ENCODE data around the gene TOMT. TPM values are rescaled to one million over a fixed set of nuclear protein-coding genes. Genes with fewer than 3 reads are reported as not detected.

The TOMT gene
- total RNA-seq, 1 experiment from 2014 or later: not detected

DNA sequence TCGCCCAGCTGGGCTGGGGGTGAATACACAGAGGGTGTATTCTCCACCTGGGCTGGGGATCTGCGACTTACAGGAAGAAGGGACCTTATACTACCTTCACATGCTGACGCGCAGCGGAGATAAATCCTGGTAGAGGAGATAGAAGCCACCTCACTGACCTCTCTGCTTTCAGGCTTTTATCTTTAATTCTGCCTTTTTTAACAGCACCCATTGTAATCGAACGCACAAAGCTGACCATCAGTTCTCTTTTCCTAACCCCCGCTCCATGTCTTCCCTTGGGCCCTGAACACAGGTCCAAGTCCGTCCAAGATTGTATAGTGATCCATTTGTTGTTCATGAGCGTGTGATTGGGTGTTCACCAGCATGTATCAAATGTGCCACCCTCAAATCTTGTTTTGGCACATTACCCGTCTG lies 2.0 kb upstream of the TOMT start:
- intact Hi-C loops (cut with micrococcal nuclease): loop anchor here (1.0 to 5.0 kb wide), 3 partner anchors 9 to 119 kb away; partner anchors contain the start of genes ANAPC15, INPPL1, LRRC51 and NUMA1
- no peak for DNase-seq (ENCODE audit: low read depth, low spot score)
- H3K4me1 ChIP-seq (ENCODE audit: control insufficient read depth in 1 of 2, insufficient read depth in 2 of 2, low read length in 2 of 2): peaks cover 11 to 18% of the 10 kb centered on the region in 2 experiments; a peak in 3 of 4 replicates
- H3K79me2 ChIP-seq (ENCODE audit: insufficient read depth, low read length): peaks cover 36% of the 10 kb centered on the region
- H4K20me1 ChIP-seq (ENCODE audit: insufficient read depth): no peaks in the 10 kb centered on the region
- no peaks in the 10 kb centered on the region for H3K9me2 ChIP-seq (ENCODE audit: insufficient read depth)
- ChIA-PET POLR2A (no interaction called here), CTCF (no interaction called here), RAD21 (ENCODE audit: low non-redundant PET in 1 of 2, low total read pairs in 2 of 2, uncharacterized antibody in 2 of 2, unreplicated experiment in 2 of 2) (no interaction called here)
- H3K27me3 ChIP-seq (ENCODE audit: insufficient read depth, low read length): no peaks in the 10 kb centered on the region
- TSS peak; percentile 97 for BruUV-seq (replicated peaks)
- peak overlapping the region; percentile 48 for H3K9ac ChIP-seq (ENCODE audit: low read length)
- peak overlapping the region; percentile 69 for H3K27ac ChIP-seq (ENCODE audit: low read depth, low read length)
- H3K4me2 ChIP-seq (ENCODE audit: low read length): peak overlapping the region; percentile 88
- no peak overlapping the region for H2AFZ ChIP-seq (ENCODE audit: low read depth, low read length, poor library complexity, severe bottlenecking)
- H3K4me3 ChIP-seq (replicated peaks in 1 of 2; ENCODE audit: low read depth in 1 of 2, low read length in 2 of 2): peak overlapping the region; percentile 36 to 99
- no peaks in the 10 kb centered on the region for H3K9me3 ChIP-seq (ENCODE audit: control insufficient read depth in 1 of 2, insufficient read depth in 1 of 2, low read depth in 1 of 2, low read length in 2 of 2)
- TF ChIP-seq ZFX (IDR thresholded peaks at IDR 0.05): no peak
- no peak for TF ChIP-seq TCF7L2 (IDR thresholded peaks at IDR 0.05; ENCODE audit: borderline replicate concordance, extremely low read depth, insufficient read depth, insufficient read length)
- TF ChIP-seq ZNF274 (IDR thresholded peaks at IDR 0.05; ENCODE audit: low read depth, low read length): no peak
- TF ChIP-seq POLR2A (IDR thresholded peaks at IDR 0.05; ENCODE audit: borderline replicate concordance, extremely low read depth, insufficient read depth, insufficient read length): no peak
- TF ChIP-seq, protein P1, sequence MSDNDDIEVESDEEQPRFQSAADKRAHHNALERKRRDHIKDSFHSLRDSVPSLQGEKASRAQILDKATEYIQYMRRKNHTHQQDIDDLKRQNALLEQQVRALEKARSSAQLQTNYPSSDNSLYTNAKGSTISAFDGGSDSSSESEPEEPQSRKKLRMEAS (IDR thresholded peaks at IDR 0.05): no peak
- TF ChIP-seq YY1 (IDR thresholded peaks at IDR 0.05; ENCODE audit: extremely low read depth, insufficient replicate concordance, low read depth, low read length): no peak
- TF ChIP-seq, protein P2, sequence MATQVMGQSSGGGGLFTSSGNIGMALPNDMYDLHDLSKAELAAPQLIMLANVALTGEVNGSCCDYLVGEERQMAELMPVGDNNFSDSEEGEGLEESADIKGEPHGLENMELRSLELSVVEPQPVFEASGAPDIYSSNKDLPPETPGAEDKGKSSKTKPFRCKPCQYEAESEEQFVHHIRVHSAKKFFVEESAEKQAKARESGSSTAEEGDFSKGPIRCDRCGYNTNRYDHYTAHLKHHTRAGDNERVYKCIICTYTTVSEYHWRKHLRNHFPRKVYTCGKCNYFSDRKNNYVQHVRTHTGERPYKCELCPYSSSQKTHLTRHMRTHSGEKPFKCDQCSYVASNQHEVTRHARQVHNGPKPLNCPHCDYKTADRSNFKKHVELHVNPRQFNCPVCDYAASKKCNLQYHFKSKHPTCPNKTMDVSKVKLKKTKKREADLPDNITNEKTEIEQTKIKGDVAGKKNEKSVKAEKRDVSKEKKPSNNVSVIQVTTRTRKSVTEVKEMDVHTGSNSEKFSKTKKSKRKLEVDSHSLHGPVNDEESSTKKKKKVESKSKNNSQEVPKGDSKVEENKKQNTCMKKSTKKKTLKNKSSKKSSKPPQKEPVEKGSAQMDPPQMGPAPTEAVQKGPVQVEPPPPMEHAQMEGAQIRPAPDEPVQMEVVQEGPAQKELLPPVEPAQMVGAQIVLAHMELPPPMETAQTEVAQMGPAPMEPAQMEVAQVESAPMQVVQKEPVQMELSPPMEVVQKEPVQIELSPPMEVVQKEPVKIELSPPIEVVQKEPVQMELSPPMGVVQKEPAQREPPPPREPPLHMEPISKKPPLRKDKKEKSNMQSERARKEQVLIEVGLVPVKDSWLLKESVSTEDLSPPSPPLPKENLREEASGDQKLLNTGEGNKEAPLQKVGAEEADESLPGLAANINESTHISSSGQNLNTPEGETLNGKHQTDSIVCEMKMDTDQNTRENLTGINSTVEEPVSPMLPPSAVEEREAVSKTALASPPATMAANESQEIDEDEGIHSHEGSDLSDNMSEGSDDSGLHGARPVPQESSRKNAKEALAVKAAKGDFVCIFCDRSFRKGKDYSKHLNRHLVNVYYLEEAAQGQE (IDR thresholded peaks at IDR 0.05; ENCODE audit: low read depth): no peak
- TF ChIP-seq EZH2 (IDR thresholded peaks at IDR 0.05): no peak
- H3K36me3 ChIP-seq (ENCODE audit: control insufficient read depth in 1 of 2, insufficient read depth in 2 of 2, low read length in 2 of 2): peaks cover 1 to 4% of the 10 kb centered on the region in 2 experiments; a peak in 2 of 4 replicates
- ATAC-seq: no peak

Data from HCT116 (cell line).